Activated CD4-positive, alpha-beta T cell treated with anti-CD3 and anti-CD28 coated beads, Interleukin-2, amount 50 U/mL, for 4 hours (primary cell): ENCODE results near the gene NAT14.
"Not testable (repeated sequence)": the region's sequence is repeated elsewhere in the genome, so short reads cannot be mapped to it uniquely, and the experiment has no call there.

Experiments
- DNase-seq, 2 experiments: peaks; one replicate each; pipeline ENCODE4 v3.0.0-alpha.2; 2020

Gene NAT14, protein sequence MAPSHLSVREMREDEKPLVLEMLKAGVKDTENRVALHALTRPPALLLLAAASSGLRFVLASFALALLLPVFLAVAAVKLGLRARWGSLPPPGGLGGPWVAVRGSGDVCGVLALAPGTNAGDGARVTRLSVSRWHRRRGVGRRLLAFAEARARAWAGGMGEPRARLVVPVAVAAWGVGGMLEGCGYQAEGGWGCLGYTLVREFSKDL

GRCh38 chr19:55484593-55485438 is at the start of gene NAT14:
NAT14 (plus strand) TSS chr19:55485188; CDS start chr19:55485709, 521 bp downstream.
- peak; percentile 28 to 41 for DNase-seq

- DNase-seq: no peak
These were observed 48.1 kb upstream of the NAT14 start for GRCh38 chr19:55436847-55437246.

DNA sequence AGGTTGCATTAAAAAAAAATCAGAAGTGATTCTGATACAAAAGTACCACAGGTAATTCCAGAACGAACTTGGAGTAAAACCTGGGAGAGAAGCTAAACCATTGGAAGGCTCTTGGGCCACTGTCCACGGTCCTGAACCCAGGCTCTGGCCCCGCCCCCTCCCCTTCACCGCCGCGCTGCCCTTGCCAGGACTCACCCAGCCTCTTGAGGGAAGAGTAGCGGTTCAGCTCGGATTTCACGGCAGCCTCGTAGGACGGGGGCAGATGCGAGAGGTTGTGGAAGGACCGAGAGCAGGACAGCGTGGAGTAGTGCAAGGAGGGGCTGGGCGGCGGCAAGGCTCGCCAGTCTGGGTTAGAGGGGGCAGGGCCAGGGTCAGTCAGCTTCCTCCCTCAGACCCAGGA is 47.6 kb upstream of the NAT14 start:
- no peak for DNase-seq

- no peak for DNase-seq
These were observed 45.9 kb upstream of the NAT14 start for GRCh38 chr19:55439052-55439451.

DNA sequence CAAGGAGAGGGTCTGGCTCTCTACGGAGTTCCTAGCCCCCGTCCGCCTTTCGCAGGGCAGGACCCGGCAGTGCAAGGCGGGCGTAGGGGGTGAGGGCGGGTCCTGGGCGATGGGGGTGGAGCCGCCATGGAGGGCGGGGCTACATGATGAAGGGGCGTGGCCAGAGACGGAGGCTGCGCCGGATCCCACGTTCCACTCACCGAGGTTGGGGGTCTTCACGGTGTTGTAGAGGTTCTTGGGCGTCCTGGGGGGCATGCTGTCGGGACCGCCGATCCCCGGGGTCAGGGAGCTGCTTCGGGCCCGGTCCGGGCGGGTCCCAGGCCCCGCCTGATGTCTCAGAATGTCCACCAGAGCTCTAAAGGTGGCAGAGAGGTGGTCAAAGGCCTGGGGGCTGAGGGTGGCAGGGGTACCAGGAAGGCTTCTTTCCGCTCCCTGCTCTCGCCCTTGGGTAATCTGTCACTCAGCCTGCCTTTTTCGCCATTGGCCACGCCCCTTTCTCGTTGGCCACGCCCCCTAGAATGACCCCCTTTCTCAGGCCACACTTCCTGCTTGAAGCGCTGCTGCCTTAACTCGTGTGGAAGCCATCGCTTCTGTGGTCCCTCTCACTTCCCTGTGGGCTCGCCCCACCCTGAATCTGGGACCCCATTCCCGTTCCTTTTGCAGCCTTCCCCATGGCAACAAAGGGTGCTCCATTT is 44.4 kb upstream of the NAT14 start:
- no peak for DNase-seq

GRCh38 chr19:55441319-55441691 is 43.7 kb upstream of the NAT14 start:
- DNase-seq: no peak

- no peak for DNase-seq
These were observed 43.2 kb upstream of the NAT14 start for GRCh38 chr19:55441692-55442321.

GRCh38 chr19:55442372-55442961 is 42.5 kb upstream of the NAT14 start:
- DNase-seq: no peak

- DNase-seq: no peak
These were observed 41.8 kb upstream of the NAT14 start, which contains the start of gene SHISA7 for GRCh38 chr19:55443045-55443823. SHISA7 (minus strand) TSS chr19:55443300; CDS start chr19:55442863, 437 bp downstream.

DNA sequence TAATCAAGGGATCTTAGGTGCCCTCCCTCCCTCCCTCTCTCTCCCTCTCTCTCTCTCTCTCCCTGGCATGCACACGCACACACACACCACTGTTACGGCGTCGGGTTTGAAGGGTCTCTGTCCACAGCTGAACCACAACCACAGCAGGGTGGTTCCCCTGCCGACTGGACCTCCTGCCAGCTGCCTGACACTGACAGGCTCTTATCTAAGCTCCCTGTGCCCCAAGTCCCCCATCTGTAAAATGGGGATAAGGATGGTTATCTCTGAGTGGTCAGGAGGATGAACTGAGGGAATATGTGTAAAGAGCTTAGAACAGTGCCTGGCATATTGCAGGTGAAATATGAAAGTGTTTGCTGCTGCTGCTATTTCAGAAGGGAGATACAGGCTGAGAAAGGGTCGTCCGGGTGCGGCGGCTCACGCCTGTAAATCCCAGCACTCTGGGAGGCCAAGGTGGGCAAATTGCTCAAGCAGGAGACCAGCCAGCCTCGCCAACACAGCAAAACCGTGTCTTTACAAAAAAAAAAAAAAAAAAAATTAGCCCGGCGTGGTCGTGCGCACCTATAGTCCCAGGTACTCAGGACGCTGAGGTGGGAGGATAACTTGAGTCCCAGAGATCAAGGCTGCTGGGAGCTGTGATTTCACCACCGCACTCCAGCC is 41.0 kb upstream of the NAT14 start:
- no peak for DNase-seq

DNA sequence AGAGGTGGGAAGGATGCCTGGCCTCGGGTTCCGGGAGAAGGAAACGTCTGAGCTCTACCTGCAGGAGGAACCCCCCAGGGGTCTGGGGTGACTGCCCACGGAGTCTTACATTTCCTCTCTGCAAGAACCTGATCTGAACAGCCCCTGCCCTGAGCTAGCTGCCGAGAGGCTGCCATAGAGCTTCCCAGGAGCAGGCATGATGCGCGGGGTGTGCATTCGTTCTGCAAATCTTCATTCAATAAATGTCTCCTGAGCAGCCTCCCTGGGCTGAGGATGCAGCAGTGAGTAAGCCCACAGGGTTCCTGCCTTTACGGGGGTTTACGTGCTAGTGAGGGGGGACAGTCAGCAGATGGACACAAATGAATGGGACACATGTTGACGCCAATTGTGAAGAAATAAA is 40.3 kb upstream of the NAT14 start:
- no peak for DNase-seq

GRCh38 chr19:55446060-55446459 is 38.9 kb upstream of the NAT14 start:
- DNase-seq: no peak

DNA sequence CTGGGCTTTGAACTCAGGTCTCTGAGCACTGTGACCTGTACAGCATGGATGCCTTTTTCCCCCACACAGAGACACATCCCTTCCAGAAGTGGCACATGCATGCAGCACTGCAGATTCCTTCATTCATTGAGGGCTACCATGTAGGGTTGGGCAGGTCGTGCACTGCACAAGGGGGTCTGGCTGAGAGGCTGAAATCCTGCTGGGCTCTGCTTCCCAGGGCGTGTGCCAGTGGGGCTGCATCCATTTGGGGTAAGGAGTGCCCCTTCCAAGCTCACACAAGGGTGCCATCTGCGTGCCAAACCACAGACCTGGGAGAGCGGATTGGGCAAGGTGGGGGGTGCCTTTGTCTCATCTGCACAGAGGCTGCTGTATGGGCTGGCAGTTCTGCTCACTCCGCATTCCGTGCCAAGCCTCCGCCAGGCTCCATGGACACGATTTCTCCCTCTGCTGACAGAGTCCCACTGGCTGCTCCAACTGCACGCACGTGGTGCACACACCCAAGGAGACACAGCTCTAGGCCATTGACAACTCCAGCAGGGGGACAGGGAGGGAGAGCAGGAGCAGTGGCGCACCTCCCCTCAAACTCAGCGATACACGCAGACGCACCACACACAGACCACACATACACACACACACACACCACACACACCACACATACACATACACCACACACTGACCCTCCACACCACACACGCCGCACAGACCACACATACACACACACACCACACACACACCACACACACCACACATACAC is 37.4 kb upstream of the NAT14 start:
- no peak for DNase-seq

GRCh38 chr19:55448175-55448490 is 36.9 kb upstream of the NAT14 start:
- not testable (repeated sequence) for DNase-seq

DNA sequence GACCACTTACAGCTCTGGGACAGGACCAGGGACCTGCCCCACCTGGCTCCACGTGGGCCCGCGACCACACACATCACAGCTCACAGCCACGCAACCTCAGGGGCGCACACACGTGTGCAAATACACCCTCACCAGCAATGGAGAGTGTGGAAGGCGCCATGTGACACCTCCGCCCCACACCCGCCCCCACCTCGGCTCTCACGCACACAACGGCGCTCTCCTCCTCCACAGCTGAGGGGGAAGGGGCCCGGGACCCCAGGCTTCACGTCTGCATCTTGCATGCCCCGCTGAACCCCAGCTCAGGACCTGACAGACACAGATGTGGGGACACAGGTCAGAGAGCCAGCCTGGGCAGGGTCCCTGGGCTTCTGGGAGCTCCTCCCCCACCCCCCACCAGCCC is 35.5 kb upstream of the NAT14 start:
- DNase-seq: no peak

DNA sequence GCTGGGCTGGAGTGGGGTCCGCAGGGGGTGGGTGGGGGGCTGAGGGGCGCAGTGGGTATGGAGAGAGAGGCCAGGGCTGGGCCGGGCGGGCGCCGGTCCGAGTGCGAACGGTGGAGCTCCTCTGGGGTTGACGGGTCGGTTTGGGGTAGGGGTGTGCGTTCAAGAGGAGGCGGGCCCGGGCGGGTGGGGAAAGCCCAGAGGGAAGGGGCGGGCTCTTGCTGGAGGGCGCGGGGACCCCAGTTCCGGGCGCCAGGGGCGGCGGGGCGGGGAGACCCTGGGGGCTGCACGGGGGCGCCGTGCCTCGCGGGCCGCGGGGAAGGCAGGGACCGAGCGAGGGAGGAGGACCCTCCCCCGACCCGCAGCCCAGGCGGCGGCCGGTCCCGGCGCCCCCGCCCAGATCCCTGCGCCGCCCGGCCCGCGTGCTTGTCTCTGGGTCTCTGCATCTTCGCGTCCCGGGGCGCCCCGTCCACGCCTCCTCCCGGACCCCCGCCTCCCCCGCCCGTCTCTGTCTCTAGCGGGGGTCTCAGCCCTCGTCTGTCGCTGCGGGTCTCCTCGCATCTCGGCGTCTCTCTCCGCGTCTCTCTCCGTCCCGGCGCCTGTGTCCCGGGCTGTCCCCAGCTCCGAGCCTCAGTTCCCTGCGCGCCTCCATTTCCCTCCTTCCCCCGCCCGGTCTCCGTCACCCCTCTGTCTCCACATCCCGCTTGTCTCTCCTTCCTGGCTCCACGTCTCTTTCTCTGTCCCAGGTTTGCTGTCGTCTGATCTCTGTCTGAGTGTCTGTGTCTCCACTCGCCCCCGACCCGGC is 33.6 kb upstream of the NAT14 start:
- no peak for DNase-seq

GRCh38 chr19:55451965-55452748 is 32.8 kb upstream of the NAT14 start:
- DNase-seq: no peak

- no peak for DNase-seq
These were observed 32.1 kb upstream of the NAT14 start for GRCh38 chr19:55452749-55453346.
